ENCODE results near the gene TMEM87B. TPM values are rescaled to one million over a fixed set of nuclear protein-coding genes. Genes with fewer than 3 reads are reported as not detected.
A peak's percentile ranks its signal among the peaks of the same experiment; 100 is the strongest.
"Not testable (repeated sequence)": the region's sequence is repeated elsewhere in the genome, so short reads cannot be mapped to it uniquely, and the experiment has no call there.

The TMEM87B gene
- polyA plus RNA-seq, 4 donors, result 17.3 to 43.3 (median 26.1) TPM

GRCh38 chr2:112035786-112036185 is 19.3 kb upstream of the TMEM87B start:
- H3K27me3 ChIP-seq (ENCODE audit: control insufficient read depth in 3 of 3, insufficient read depth in 3 of 3, low read length in 3 of 3), result no peaks in the 10 kb centered on the region
- H3K4me1 ChIP-seq (ENCODE audit: control insufficient read depth in 3 of 3, insufficient read depth in 2 of 3, low read depth in 1 of 3, low read length in 2 of 3), result peaks cover 2 to 14% (median 7%) of the 10 kb centered on the region in 3 donors
- DNase-seq, result no peak
- 70 to 81% (median 72%) methylated on average over 1 of the region's 1 CpG for WGBS, 3 donors
- H3K36me3 ChIP-seq (ENCODE audit: control insufficient read depth in 3 of 3, insufficient read depth in 2 of 3, low read depth in 1 of 3, low read length in 3 of 3), result no peaks in the 10 kb centered on the region
- H3K9me3 ChIP-seq (ENCODE audit: control insufficient read depth in 2 of 2, insufficient read depth in 1 of 2, low read depth in 1 of 2, low read length in 1 of 2), result peaks cover 0 to 12% of the 10 kb centered on the region in 2 donors
- H3K27ac ChIP-seq (ENCODE audit: low read depth in 1 of 3, low read length in 2 of 3), result no peak overlapping the region
- no peak for FAIRE-seq
- no peak overlapping the region for H3K4me3 ChIP-seq (ENCODE audit: low read depth in 1 of 3, low read length in 3 of 3)

GRCh38 chr2:112039556-112039955 is 15.5 kb upstream of the TMEM87B start:
- FAIRE-seq, result not testable (repeated sequence)

GRCh38 chr2:112040066-112040465 is 15.0 kb upstream of the TMEM87B start:
- H3K9me3 ChIP-seq (ENCODE audit: control insufficient read depth in 2 of 2, insufficient read depth in 1 of 2, low read depth in 1 of 2, low read length in 1 of 2), result peaks cover 0 to 12% of the 10 kb centered on the region in 2 donors
- H3K4me3 ChIP-seq (ENCODE audit: low read depth in 1 of 3, low read length in 3 of 3); FAIRE-seq; H3K36me3 ChIP-seq (ENCODE audit: control insufficient read depth in 3 of 3, insufficient read depth in 2 of 3, low read depth in 1 of 3, low read length in 3 of 3); H3K27me3 ChIP-seq (ENCODE audit: control insufficient read depth in 3 of 3, insufficient read depth in 3 of 3, low read length in 3 of 3); H3K27ac ChIP-seq (ENCODE audit: low read depth in 1 of 3, low read length in 2 of 3); DNase-seq: not testable (repeated sequence)
- 85 to 92% (median 91%) methylated on average over 2 of the region's 2 CpGs for WGBS, 3 donors
- H3K4me1 ChIP-seq (ENCODE audit: control insufficient read depth in 3 of 3, insufficient read depth in 2 of 3, low read depth in 1 of 3, low read length in 2 of 3), result peaks cover 0 to 12% (median 0%) of the 10 kb centered on the region in 3 donors

More at GRCh38 chr2:112039556-112039955, 15.5 kb upstream of the TMEM87B start:
- H3K4me3 ChIP-seq (ENCODE audit: low read depth in 1 of 3, low read length in 3 of 3); H3K9me3 ChIP-seq (ENCODE audit: control insufficient read depth in 2 of 2, insufficient read depth in 1 of 2, low read depth in 1 of 2, low read length in 1 of 2); H3K27me3 ChIP-seq (ENCODE audit: control insufficient read depth in 3 of 3, insufficient read depth in 3 of 3, low read length in 3 of 3); DNase-seq; H3K27ac ChIP-seq (ENCODE audit: low read depth in 1 of 3, low read length in 2 of 3); H3K36me3 ChIP-seq (ENCODE audit: control insufficient read depth in 3 of 3, insufficient read depth in 2 of 3, low read depth in 1 of 3, low read length in 3 of 3): not testable (repeated sequence)
- WGBS, 3 donors, result 90 to 91% (median 91%) methylated on average over 12 of the region's 12 CpGs
- peaks cover 0 to 12% (median 0%) of the 10 kb centered on the region in 3 donors for H3K4me1 ChIP-seq (ENCODE audit: control insufficient read depth in 3 of 3, insufficient read depth in 2 of 3, low read depth in 1 of 3, low read length in 2 of 3)

GRCh38 chr2:112041460-112041859 is 13.6 kb upstream of the TMEM87B start:
- Histone ChIP-seq H3K9me3 (ENCODE audit: control insufficient read depth in 2 of 2, insufficient read depth in 1 of 2, low read depth in 1 of 2, low read length in 1 of 2) (peaks cover 0 to 12% of the 10 kb centered on the region in 2 donors), H3K27ac (ENCODE audit: low read depth in 1 of 3, low read length in 2 of 3) (peak overlapping the region in 2 of 3 donors; percentile 31 to 66), H3K4me1 (ENCODE audit: control insufficient read depth in 3 of 3, insufficient read depth in 2 of 3, low read depth in 1 of 3, low read length in 2 of 3) (peaks cover 0 to 12% (median 0%) of the 10 kb centered on the region in 3 donors)
- not testable (repeated sequence) for H3K4me3 ChIP-seq (ENCODE audit: low read depth in 1 of 3, low read length in 3 of 3); H3K27me3 ChIP-seq (ENCODE audit: control insufficient read depth in 3 of 3, insufficient read depth in 3 of 3, low read length in 3 of 3); FAIRE-seq; H3K36me3 ChIP-seq (ENCODE audit: control insufficient read depth in 3 of 3, insufficient read depth in 2 of 3, low read depth in 1 of 3, low read length in 3 of 3)
- peak; percentile 57 to 87 for DNase-seq
- WGBS, 3 donors, result 14 to 66% (median 26%) methylated on average over 6 of the region's 6 CpGs

- FAIRE-seq, result no peak
- no peak overlapping the region for H3K4me3 ChIP-seq (ENCODE audit: low read depth in 1 of 3, low read length in 3 of 3)
- no peaks in the 10 kb centered on the region for H3K27me3 ChIP-seq (ENCODE audit: control insufficient read depth in 3 of 3, insufficient read depth in 3 of 3, low read length in 3 of 3)
- no peak for DNase-seq
- peaks cover 0 to 7% of the 10 kb centered on the region in 2 donors for H3K9me3 ChIP-seq (ENCODE audit: control insufficient read depth in 2 of 2, insufficient read depth in 1 of 2, low read depth in 1 of 2, low read length in 1 of 2)
- no peaks in the 10 kb centered on the region for H3K36me3 ChIP-seq (ENCODE audit: control insufficient read depth in 3 of 3, insufficient read depth in 2 of 3, low read depth in 1 of 3, low read length in 3 of 3)
- H3K4me1 ChIP-seq (ENCODE audit: control insufficient read depth in 3 of 3, insufficient read depth in 2 of 3, low read depth in 1 of 3, low read length in 2 of 3), result peaks cover 0 to 25% (median 0%) of the 10 kb centered on the region in 3 donors
- no peak overlapping the region for H3K27ac ChIP-seq (ENCODE audit: low read depth in 1 of 3, low read length in 2 of 3)
Measured at GRCh38 chr2:112045446-112046014, 9.5 kb upstream of the TMEM87B start.

- Histone ChIP-seq H3K4me3 (ENCODE audit: low read depth in 1 of 3, low read length in 3 of 3) (no peak overlapping the region), H3K27ac (ENCODE audit: low read depth in 1 of 3, low read length in 2 of 3) (no peak overlapping the region), H3K9me3 (ENCODE audit: control insufficient read depth in 2 of 2, insufficient read depth in 1 of 2, low read depth in 1 of 2, low read length in 1 of 2) (peaks cover 0 to 7% of the 10 kb centered on the region in 2 donors), H3K36me3 (ENCODE audit: control insufficient read depth in 3 of 3, insufficient read depth in 2 of 3, low read depth in 1 of 3, low read length in 3 of 3) (no peaks in the 10 kb centered on the region), H3K4me1 (ENCODE audit: control insufficient read depth in 3 of 3, insufficient read depth in 2 of 3, low read depth in 1 of 3, low read length in 2 of 3) (peaks cover 0 to 25% (median 0%) of the 10 kb centered on the region in 3 donors), H3K27me3 (ENCODE audit: control insufficient read depth in 3 of 3, insufficient read depth in 3 of 3, low read length in 3 of 3) (no peaks in the 10 kb centered on the region)
- FAIRE-seq, result no peak
- no peak for DNase-seq
Measured at GRCh38 chr2:112046231-112046630, 8.8 kb upstream of the TMEM87B start.

GRCh38 chr2:112047537-112048235 is 7.4 kb upstream of the TMEM87B start:
- Histone ChIP-seq H3K27ac (ENCODE audit: low read depth in 1 of 3, low read length in 2 of 3) (no peak overlapping the region), H3K4me3 (ENCODE audit: low read depth in 1 of 3, low read length in 3 of 3) (no peak overlapping the region), H3K9me3 (ENCODE audit: control insufficient read depth in 2 of 2, insufficient read depth in 1 of 2, low read depth in 1 of 2, low read length in 1 of 2) (peaks cover 0 to 7% of the 10 kb centered on the region in 2 donors), H3K36me3 (ENCODE audit: control insufficient read depth in 3 of 3, insufficient read depth in 2 of 3, low read depth in 1 of 3, low read length in 3 of 3) (no peaks in the 10 kb centered on the region), H3K4me1 (ENCODE audit: control insufficient read depth in 3 of 3, insufficient read depth in 2 of 3, low read depth in 1 of 3, low read length in 2 of 3) (peaks cover 0 to 16% (median 0%) of the 10 kb centered on the region in 3 donors), H3K27me3 (ENCODE audit: control insufficient read depth in 3 of 3, insufficient read depth in 3 of 3, low read length in 3 of 3) (no peaks in the 10 kb centered on the region)
- DNase-seq (peak; percentile 22 to 40), FAIRE-seq (no peak)
- WGBS, 3 donors, result 79 to 82% (median 81%) methylated on average over 7 of the region's 7 CpGs

GRCh38 chr2:112048236-112048592 is 6.9 kb upstream of the TMEM87B start:
- 50 to 58% (median 57%) methylated on average over 4 of the region's 4 CpGs for WGBS, 3 donors
- Histone ChIP-seq H3K27me3 (ENCODE audit: control insufficient read depth in 3 of 3, insufficient read depth in 3 of 3, low read length in 3 of 3) (no peaks in the 10 kb centered on the region), H3K4me1 (ENCODE audit: control insufficient read depth in 3 of 3, insufficient read depth in 2 of 3, low read depth in 1 of 3, low read length in 2 of 3) (peaks cover 0 to 17% (median 0%) of the 10 kb centered on the region in 3 donors), H3K36me3 (ENCODE audit: control insufficient read depth in 3 of 3, insufficient read depth in 2 of 3, low read depth in 1 of 3, low read length in 3 of 3) (no peaks in the 10 kb centered on the region), H3K27ac (ENCODE audit: low read depth in 1 of 3, low read length in 2 of 3) (no peak overlapping the region), H3K9me3 (ENCODE audit: control insufficient read depth in 2 of 2, insufficient read depth in 1 of 2, low read depth in 1 of 2, low read length in 1 of 2) (peaks cover 0 to 7% of the 10 kb centered on the region in 2 donors), H3K4me3 (ENCODE audit: low read depth in 1 of 3, low read length in 3 of 3) (no peak overlapping the region)
- peak in 1 of 2 donors; percentile 8 for DNase-seq
- FAIRE-seq, result no peak

All from small intestine (tissue), 7 donors.